Right lobe of liver (tissue), 4 donors: Measurements from ENCODE around the gene FAM162B.

Experiments used
- POLR2A ChIP-seq: fragments of 450-650 bp; IDR thresholded peaks from one replicate; pipeline ENCODE4 v1.6.1; 2017; ENCODE audit warnings: antibody characterized with exemption, mild to moderate bottlenecking
- TF ChIP-seq, protein P1 (sequence below), 4 donors: fragments of 200-600 bp in 3 of 4; fragments of 450-650 bp in 1 of 4; IDR thresholded peaks; one replicate each; pipeline versions ENCODE4 v1.5.1 to v1.8.0; 2016 to 2022; ENCODE audit warnings: antibody characterized with exemption in 4 of 4, mild to moderate bottlenecking in 2 of 4
- donor health status: DM: no; HTN: no; CAD: no.
- donor health status: DM: no; HTN: no; CAD: no.
- donor health status: DM: no; HTN: yes; CAD: no.

GRCh38 chr6:116745176-116745575, 20.3 kb downstream of the FAM162B start:
- TF ChIP-seq, protein P1, sequence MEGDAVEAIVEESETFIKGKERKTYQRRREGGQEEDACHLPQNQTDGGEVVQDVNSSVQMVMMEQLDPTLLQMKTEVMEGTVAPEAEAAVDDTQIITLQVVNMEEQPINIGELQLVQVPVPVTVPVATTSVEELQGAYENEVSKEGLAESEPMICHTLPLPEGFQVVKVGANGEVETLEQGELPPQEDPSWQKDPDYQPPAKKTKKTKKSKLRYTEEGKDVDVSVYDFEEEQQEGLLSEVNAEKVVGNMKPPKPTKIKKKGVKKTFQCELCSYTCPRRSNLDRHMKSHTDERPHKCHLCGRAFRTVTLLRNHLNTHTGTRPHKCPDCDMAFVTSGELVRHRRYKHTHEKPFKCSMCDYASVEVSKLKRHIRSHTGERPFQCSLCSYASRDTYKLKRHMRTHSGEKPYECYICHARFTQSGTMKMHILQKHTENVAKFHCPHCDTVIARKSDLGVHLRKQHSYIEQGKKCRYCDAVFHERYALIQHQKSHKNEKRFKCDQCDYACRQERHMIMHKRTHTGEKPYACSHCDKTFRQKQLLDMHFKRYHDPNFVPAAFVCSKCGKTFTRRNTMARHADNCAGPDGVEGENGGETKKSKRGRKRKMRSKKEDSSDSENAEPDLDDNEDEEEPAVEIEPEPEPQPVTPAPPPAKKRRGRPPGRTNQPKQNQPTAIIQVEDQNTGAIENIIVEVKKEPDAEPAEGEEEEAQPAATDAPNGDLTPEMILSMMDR (IDR thresholded peaks at IDR 0.05) = no peak
- no peak for TF ChIP-seq POLR2A
